ENCODE results near the gene GPR31. TPM values are rescaled to one million over a fixed set of nuclear protein-coding genes. Genes with fewer than 3 reads are reported as not detected.

GPR31 gene
- total RNA-seq, 1 donor from 2014 or later, result not detected

DNA sequence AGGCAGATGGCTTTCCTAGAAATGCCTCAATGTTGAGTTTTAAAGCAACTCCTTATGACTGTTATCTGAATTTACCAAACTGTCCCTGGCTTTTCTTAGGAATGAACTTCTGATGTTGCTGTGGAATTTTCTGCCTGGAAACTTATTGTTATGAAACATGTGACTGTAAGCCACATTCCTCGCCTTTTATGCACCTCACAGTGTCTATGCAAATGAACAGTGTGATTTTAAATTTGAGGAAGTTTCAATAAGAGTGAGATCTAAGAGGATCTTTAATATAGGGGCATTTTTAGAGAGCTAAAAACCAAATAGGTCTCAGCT is 37.2 kb downstream of the GPR31 start:
- Mint-ChIP-seq H3K27ac (ENCODE audit: unreplicated experiment) (no peak overlapping the region), H3K9me3 (ENCODE audit: unreplicated experiment) (peaks cover 7% of the 10 kb centered on the region), H3K27me3 (ENCODE audit: unreplicated experiment) (peaks cover 7% of the 10 kb centered on the region), H3K36me3 (ENCODE audit: unreplicated experiment) (no peaks in the 10 kb centered on the region), H3K4me1 (ENCODE audit: unreplicated experiment) (no peaks in the 10 kb centered on the region), H3K4me3 (ENCODE audit: unreplicated experiment) (no peak overlapping the region)
- DNase-seq (ENCODE audit: extremely low spot score, unreplicated experiment), result no peak
- TF ChIP-seq, protein P1, sequence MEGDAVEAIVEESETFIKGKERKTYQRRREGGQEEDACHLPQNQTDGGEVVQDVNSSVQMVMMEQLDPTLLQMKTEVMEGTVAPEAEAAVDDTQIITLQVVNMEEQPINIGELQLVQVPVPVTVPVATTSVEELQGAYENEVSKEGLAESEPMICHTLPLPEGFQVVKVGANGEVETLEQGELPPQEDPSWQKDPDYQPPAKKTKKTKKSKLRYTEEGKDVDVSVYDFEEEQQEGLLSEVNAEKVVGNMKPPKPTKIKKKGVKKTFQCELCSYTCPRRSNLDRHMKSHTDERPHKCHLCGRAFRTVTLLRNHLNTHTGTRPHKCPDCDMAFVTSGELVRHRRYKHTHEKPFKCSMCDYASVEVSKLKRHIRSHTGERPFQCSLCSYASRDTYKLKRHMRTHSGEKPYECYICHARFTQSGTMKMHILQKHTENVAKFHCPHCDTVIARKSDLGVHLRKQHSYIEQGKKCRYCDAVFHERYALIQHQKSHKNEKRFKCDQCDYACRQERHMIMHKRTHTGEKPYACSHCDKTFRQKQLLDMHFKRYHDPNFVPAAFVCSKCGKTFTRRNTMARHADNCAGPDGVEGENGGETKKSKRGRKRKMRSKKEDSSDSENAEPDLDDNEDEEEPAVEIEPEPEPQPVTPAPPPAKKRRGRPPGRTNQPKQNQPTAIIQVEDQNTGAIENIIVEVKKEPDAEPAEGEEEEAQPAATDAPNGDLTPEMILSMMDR (IDR thresholded peaks at IDR 0.05), result no peak

DNA sequence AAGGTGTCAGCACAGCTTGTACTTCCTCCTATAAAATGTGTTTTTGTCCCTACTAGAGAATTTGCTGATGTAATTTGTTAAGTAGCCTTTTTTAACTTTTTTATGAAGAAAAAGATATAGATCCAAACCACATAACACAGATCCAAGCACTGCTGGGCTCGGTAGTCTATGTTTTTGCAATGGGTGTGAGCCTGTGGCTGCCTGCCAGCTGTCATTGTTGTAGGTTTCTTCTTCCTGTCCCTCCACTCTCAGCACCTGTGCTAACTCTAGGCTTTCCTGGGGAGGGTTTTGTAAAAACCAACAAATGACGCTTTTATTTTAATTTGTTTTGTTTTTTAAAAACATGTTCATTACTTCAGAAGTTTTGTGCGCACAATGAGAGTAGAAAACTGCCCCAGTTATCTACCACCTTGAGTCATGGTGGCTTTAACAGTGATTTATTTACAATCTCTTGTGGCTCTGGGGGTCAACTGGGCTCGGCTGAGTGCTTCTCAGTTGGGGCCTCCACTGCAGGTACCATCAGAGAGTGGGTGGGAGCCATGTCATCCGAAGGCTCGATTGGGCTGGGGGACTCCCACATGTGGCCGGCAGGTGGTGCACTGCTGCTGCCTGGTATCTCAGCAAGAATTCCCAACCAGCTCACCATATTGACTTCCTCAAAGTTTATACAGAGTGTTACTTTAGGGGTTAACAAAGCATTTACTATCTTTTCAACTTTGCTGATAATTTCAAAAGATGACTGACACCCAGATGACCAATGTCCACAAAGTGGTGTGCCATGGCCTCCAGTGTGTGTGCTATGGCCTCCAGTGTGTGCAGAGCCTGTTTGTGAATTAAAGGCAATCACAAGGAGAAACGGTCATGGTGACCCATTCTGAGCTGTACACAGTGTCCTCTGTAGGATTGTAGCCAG is 37.9 kb downstream of the GPR31 start:
- no peak overlapping the region for H3K4me3 Mint-ChIP-seq (ENCODE audit: unreplicated experiment)
- peaks cover 7% of the 10 kb centered on the region for H3K9me3 Mint-ChIP-seq (ENCODE audit: unreplicated experiment)
- H3K36me3 Mint-ChIP-seq (ENCODE audit: unreplicated experiment), result no peaks in the 10 kb centered on the region
- no peak for DNase-seq (ENCODE audit: extremely low spot score, unreplicated experiment)
- no peaks in the 10 kb centered on the region for H3K4me1 Mint-ChIP-seq (ENCODE audit: unreplicated experiment)
- H3K27me3 Mint-ChIP-seq (ENCODE audit: unreplicated experiment), result peaks cover 7% of the 10 kb centered on the region
- TF ChIP-seq, protein P1 (IDR thresholded peaks at IDR 0.05), result no peak
- H3K27ac Mint-ChIP-seq (ENCODE audit: unreplicated experiment), result no peak overlapping the region

DNA sequence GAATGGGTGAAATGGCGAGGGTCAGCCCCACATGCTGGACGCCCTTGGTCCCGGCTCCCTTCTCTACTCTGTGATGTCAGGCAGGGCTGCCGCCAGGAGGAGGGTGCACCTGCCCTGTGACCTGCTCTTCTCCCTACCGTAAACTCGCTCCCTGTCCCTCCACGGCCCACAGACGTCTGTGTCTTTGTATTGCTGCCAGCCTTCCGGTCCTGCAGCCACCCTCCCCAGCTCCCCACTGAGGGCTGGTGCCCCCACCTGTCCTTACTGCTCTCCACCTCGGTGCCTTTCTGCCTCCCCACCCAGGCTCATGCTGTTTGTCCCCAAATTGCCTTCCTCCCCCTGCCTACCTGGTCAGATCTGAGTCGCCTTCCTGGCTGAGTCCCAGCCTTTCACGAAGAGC is 38.9 kb downstream of the GPR31 start:
- Mint-ChIP-seq H3K36me3 (ENCODE audit: unreplicated experiment) (no peaks in the 10 kb centered on the region), H3K4me3 (ENCODE audit: unreplicated experiment) (no peak overlapping the region), H3K9me3 (ENCODE audit: unreplicated experiment) (peaks cover 7% of the 10 kb centered on the region), H3K27me3 (ENCODE audit: unreplicated experiment) (peaks cover 7% of the 10 kb centered on the region), H3K27ac (ENCODE audit: unreplicated experiment) (no peak overlapping the region), H3K4me1 (ENCODE audit: unreplicated experiment) (no peaks in the 10 kb centered on the region)
- no peak for DNase-seq (ENCODE audit: extremely low spot score, unreplicated experiment)
- TF ChIP-seq, protein P1 (IDR thresholded peaks at IDR 0.05), result no peak

DNA sequence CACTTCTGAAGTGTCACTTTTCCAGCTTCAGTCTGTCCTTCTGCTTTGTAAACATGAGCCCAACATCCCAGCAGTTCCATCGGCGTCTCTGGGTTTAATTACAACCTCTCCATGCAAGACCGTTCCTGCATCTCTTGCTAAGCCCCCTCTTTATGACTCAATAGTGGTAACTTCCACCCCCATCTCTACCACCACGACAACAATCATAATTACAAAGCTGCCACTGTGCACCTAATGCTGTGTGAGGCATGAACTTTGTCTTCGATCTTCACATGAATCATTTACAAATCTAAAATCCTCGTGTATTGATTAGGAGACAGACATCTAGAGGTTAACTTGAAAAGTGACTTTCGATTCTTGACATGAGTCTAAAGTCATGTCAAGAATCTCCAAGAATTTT is 39.8 kb downstream of the GPR31 start:
- TF ChIP-seq, protein P1 (IDR thresholded peaks at IDR 0.05), result no peak
- Mint-ChIP-seq H3K9me3 (ENCODE audit: unreplicated experiment) (peaks cover 7% of the 10 kb centered on the region), H3K4me1 (ENCODE audit: unreplicated experiment) (no peaks in the 10 kb centered on the region), H3K36me3 (ENCODE audit: unreplicated experiment) (no peaks in the 10 kb centered on the region), H3K4me3 (ENCODE audit: unreplicated experiment) (no peak overlapping the region), H3K27ac (ENCODE audit: unreplicated experiment) (no peak overlapping the region), H3K27me3 (ENCODE audit: unreplicated experiment) (peaks cover 9% of the 10 kb centered on the region)
- no peak for DNase-seq (ENCODE audit: extremely low spot score, unreplicated experiment)

DNA sequence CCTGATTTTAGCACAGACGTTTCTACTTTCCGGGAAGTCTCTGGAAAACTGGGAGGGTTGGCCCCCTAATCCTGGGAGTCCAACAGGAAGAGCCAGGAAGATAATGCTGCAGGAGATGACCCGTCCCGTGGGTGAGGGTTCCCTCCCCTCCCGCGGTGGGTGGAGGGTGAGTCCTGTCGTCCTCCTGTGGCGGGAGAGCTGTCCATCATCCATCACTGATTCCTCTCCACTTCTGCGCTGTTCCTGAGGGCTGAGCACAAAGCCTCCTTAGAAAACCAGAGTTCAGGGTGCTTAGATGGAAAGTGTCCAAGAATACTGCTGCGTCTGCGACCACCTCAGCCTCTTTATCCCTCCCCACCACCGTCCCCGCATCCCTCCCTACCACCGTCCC is 40.9 kb downstream of the GPR31 start:
- no peaks in the 10 kb centered on the region for H3K36me3 Mint-ChIP-seq (ENCODE audit: unreplicated experiment)
- no peak for DNase-seq (ENCODE audit: extremely low spot score, unreplicated experiment)
- no peaks in the 10 kb centered on the region for H3K4me1 Mint-ChIP-seq (ENCODE audit: unreplicated experiment)
- H3K4me3 Mint-ChIP-seq (ENCODE audit: unreplicated experiment), result no peak overlapping the region
- H3K27ac Mint-ChIP-seq (ENCODE audit: unreplicated experiment), result no peak overlapping the region
- TF ChIP-seq, protein P1 (IDR thresholded peaks at IDR 0.05), result no peak
- H3K27me3 Mint-ChIP-seq (ENCODE audit: unreplicated experiment), result peaks cover 16% of the 10 kb centered on the region
- H3K9me3 Mint-ChIP-seq (ENCODE audit: unreplicated experiment), result peaks cover 7% of the 10 kb centered on the region
